Activated CD4-positive, alpha-beta T cell treated with anti-CD3 and anti-CD28 coated beads, Interleukin-2, Interleukin-6, amounts not matched to agents 100 ng/mL and 50 ng/mL, durations not matched to agents 16 hours and 8 hours (primary cell): ENCODE results near the gene UST.
A peak's percentile ranks its signal among the peaks of the same experiment; 100 is the strongest.
"Not testable (repeated sequence)": the region's sequence is repeated elsewhere in the genome, so short reads cannot be mapped to it uniquely, and the experiment has no call there.

Source experiments
- DNase-seq: peaks from one replicate; pipeline ENCODE4 v3.0.0-alpha.2; 2020

The UST gene

DNA sequence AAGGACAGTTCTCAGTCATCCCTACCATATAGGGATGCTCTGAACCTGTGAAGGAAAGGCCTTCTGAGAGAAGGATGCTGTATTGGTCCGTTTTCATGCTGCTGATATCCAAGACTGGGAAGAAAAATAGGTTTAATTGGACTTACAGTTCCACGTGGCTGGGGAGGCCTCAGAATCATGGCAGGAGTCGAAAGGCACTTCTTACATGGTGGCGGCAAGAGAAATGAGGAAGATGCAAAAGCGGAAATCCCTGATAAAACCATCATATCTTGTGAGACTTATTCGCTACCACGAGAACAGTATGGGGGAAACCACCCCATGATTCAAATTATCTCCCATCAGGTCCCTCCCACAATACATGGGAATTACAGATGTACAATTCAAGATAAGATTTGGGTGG, 209.3 kb downstream of the UST start:
- not testable (repeated sequence) for DNase-seq

DNA sequence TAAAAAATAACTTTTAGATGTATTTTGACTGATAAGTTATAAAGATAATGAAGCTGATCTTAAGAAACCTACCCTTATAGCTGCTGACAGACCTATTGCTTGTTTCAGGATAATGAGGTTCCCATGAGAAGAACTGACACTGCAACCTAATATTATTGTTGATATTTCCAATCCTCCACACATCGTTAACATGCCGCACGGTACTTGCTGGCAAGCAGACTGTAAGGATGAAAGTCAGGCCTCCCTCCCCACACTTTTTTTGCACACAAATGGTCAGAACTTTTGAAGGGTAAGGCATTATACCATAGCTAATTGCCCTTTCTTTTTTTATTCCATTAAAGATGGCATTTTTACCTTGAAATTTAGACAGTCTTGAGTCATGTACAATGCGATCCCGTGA, 210.9 kb downstream of the UST start:
- no peak for DNase-seq

DNA sequence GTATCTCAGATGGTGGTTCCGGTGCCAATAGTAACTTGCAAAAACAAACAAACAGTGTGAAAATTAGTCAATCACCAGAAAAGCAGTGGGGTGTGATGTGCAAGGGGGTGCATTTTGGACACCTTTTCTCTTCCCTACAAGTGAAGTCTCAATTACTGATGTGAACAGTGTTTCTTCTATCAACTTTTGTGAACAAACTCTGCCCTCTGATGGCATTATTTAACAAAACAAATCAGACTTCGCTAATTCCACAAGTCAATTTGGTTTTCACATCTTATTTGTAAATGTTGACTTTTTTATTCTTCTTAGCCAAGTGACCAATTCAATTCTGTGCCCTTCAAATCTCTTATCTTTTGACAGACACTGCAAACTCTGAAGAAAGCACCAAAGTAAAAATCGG, 212.2 kb downstream of the UST start:
- DNase-seq: no peak

DNA sequence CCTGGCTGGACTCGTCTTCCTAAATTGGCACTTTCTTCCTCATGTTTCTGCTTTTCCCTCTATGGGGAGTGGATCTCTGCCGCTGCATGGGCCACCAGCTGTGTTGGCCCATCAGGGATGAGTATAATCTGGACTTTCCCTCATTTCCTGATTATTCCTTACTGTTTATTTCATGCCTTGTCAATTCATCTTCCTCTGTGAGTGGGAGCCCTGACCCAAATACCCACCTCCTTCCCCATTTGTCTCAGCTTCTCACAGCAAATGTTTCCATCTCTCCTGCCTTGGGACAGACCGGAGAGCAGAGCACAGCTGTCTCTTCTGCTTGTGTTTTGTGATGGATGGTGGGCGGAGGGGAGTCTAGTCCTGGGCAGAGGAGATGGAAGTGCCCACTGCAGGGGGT, 212.7 kb downstream of the UST start:
- DNase-seq: no peak

DNA sequence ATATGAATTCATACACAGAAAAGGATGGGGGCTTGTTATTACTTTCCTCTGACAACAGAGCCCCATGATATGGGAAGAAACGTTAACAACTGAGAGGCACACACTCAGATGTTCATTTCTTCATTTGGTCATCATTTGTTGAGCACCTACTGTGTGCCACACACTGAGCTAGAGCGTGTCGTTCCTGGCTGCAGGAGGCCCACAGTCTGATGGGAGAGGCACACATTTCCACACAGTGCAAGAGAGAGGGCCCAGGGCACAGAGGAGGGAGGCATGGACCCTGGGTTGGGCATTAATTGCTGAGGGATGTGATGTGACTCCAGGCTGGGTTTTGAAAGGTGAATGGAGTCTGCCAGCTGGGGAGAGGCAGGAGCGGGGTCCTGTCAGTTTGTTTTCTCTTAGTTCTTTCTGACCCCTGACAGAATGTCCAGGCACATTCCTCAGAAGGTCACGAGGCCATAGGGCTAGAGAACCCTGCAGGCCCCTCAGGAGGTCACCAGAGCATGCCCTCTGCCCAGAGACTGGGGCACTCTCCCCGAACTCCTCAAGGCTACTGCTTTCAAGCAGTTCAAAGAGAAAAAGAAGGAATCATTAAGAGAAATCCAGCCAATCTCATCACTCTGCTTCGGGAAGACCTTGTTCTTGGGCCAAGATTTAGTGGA, 216.2 kb downstream of the UST start:
- DNase-seq: no peak

DNA sequence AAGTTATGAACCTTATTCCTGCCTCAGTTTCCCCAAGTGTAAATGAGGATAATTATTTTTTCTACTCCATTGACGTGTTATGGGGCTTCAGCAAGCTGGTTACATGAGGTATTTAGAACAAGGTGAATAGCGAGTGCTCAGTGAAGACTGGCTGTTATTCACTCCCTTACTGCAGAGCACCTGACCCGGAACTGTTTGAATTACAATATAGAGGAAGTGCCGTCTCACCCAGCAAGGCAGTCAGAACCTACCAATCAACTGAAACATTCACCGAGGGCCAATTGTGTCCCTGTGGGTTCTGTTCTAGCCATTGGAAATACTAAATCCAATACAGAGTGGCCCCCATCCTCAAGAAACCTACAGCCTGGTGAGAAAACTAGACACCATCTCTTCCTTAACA, 216.9 kb downstream of the UST start:
- DNase-seq: no peak

DNA sequence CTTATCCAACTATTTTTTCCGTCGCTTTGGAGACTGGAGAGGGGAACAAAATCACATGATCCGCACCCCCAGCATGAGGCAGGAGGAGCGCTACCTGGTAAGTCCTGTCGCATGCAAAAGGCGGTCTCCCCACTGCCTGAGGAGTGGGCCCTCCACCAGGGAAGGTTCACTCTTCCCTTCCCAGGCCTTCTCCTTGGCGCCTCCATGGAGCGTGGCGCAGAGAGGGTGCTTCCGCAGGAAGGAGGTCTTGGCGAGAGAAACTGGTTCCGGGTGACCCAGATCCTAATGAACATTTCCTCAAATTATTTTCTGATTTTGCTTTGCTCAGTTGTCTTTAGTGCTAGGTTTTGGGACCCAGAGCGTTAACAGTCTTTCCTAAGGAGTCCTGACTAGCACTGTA, 217.6 kb downstream of the UST start:
- no peak for DNase-seq

DNA sequence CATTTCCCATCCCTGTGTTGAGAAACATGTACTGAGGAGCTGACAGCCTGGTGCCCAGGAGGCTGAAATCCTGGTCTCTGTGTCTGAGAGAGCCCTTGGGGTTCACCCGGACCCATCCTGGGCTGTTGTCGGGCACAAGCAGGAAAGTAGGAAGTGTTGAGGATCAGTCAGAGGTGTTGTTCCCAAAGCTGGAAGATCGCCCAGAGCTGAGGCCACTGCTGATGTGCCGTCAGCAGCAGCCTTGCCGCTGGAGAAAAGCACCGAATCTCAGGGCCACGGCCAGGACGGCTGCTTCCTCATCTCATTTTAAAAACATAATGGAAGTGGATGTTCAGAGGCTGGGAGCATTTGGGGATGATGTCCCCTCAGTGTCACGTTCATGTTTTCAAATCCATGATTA, 218.5 kb downstream of the UST start:
- no peak for DNase-seq

DNA sequence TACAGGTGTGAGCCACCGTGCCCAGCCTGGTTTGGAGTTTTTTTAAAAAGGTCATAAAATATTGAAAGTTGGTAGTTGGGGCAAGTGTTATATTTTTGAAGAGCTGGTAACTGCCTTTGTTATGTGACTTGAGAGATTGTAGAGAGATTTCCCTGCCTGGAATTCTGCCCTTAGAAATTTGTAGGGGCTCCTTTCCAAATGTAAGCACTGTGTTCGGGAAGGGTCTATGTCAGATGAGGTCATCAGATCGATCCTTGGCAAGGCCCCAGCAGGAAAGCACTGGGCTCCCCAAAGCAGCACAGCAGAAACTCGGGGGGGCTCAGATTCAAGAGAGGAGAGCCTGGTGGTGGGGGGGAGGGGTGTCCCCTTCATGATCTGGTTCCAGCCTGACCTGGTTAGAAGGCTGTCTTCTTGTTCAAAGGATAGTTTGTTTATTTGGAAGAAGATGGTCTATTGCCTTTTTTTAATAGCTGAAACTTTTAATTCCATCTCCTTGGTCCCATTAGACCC, 220.2 kb downstream of the UST start:
- no peak for DNase-seq

DNA sequence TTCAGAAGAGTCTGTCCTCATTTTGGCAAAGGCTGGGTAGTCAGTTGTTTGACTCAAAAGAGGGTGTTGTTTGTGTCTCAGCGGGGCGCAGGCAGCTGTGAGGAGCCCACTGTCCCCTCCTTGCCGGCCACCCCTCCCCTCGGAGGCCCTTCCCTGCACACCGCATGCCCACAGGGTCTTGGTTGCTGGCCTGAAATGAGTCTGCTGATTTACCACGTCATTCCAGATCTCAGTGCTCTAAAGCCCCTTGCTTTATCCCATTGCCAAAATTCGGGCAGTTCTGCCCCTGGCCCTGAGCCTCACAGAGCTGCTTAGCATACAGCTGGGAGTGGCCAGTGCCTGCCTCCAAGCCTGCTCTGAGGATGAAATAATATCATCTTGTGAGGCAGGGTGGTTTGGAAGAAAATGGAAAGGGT, 220.7 kb downstream of the UST start:
- no peak for DNase-seq

DNA sequence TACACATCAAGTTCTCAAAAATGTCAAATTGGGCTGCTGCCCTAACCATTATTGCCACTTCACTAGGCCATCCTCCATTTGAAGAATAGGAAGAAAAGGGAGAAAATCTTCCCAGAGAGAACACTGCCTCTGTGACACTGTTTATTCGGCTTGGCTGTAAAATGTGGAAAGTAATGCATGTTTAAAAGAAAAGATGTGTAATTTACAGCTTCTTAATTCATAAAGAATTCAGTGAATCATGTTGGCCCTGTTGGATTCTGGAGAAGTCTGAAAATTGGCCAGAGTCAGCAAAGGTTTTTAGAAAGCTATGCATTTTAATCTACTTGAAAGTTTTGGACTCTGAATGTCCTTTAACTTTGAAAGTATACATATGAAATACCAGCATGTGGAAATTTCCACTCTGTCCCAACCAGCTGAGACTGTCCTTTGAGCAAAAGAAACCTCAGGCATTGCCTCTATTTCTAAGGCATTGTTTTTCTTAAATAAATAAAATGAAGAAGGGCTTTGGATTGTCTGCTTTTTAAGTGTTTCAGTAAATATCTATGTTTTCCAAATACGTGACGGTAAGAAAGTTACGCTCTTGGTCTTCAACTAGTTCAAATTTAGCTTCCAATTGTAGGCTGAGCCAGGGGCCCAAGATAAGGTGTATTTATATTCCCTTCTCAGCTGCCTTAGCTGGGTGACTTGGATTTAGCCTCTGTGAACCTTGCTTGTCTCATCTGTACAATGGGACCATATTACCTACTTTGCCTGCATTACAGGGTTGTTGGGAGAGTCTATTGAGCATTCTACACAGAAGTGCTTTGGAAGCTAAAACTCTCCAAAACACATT, 222.2 kb downstream of the UST start:
- DNase-seq: no peak

DNA sequence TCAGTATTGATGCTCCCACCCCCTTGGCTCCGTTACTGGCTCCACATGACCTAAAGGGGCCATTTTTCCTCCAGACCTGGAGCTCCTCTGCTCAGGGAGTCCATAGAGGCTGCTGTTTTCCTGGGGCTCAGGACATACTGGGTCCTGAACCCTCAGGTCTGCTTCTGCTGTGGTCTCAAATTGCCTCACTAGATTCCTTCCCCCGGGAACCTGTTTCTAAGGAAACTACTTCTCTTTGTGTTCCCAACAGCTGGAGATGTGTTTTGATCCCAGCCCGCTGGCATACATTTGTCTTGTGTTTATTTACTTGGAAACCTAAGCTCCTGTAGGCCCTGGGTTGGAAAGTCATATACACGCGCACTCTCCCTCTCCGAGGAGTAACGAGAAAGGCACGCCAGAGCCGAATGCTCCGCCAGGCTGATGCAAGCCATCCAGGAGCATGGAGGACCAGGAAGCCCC, 222.8 kb downstream of the UST start:
- DNase-seq: no peak

DNA sequence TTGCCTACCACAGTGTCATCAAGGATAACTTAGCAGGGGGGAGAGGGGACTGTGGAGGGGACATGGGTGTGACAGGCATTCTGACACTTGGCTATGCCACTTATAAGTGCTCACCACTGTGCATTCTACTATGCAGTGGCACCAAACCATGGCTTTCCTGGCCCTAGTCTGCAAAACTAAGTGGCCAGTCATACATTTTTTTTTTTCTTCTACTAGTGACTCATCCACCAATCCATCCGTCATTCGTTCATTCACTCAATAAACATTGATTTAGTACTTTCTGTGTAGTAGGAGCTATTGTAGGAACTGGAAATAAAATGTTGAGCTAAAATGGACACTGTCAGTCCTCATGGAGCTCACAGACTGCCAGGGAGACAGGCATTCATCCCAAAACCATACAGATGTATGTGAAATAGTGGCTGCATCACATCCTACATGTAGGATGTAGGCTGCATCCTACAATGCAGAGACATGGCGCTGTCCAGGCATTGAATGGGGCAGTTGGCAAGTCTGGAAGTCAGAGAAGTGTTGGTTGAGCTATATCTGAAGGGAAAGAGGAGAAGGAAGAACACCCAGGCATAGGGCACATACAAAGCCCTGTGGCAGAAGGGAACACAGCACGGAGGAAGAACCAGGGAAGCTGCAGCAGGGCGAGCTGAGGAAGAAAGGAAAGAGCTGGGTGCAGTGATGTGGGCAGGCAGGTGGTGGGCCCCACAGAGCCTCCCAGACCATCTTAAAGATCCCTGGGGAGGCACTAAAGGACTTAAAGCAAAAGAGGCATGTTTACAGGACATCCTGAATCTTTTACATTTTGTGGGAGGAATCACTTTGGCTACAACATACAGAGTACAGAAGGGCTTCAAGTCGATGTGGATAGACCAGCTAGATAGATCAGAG, 224.4 kb downstream of the UST start:
- DNase-seq: no peak

DNA sequence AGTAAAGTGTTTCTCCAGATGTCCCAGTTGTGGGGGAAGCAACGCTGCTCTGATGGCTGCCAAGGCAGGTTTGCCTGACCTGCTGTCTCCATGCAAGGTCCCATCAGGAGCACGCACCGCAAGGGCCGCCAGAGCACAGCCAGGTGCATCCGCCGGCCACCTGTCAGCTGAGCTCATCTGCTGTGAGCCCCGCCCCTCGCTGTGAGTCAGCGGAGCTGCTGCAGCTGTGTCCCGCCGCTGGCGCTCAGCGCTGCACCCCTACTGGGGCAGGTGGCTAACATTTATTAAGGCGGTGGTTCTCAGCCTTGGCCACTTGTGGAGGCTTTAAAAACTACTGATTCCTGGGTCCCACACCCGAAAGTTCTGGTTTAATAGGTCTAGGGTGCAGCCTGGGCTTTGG, 225.7 kb downstream of the UST start:
- DNase-seq: peak; percentile 33

DNA sequence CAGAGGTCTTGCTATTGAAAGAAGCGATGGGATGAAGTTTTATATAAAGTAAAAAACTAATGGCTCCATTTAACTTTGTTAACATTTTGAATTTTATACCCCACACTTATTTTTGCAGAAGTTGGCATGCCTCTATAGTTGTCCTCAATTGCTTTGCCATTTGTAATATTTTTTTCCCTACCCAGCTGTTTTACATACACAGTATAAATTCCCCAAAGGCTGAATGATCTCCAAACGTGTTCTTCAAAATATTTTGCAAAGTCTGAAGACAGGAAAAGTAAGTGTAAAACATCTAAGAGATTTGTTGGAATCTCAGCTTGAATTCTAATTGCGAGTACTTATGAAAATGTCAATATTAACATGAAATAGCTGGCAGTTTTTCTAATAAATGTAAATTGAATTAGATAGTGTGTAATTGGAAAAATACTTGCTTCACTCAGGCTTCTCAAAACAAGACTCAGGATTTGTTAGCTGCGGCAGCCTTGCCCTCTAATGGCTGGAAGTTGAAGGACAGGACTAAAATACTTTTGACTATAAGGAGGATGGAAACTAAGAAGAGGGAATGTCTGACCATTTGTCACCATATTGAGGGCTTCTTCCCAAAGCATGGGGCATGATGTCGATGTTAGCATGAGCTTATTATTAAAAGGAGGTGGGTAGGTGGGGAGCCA, 226.8 kb downstream of the UST start:
- DNase-seq: no peak

DNA sequence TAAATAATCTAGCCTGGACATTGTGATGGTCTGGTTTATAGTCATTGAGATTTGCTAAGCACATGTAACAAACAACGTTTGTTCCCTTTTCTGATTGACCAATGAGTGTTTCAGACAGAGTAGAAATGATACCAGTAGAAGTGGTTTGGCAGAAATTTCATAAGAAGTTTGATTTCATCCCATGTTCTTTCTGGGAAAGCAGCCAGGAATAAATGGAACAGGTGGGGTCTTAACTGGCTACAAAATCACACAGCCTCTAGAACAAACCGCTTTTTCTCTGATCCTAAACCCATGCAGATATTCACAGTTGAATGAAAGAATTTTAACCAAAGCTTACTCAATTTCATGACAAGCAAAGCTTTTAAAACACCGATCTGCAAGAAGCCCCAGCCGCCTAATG, 227.5 kb downstream of the UST start:
- DNase-seq: no peak

DNA sequence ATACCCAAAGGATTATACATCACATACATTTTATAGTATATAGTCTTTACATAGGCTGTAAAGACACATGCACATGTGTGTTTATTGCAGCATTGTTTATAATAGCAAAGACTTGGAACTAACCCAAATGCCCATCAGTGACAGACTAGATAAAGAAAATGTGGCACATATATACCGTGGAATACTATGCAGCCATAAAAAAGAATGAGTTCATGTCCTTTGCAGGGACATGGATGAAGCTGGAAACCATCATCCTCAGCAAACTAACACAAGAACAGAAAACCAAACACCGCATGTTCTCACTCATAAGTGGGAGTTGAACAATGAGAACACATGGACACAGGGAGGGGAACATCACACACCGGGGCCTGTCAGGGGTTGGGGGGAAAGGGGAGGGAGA, 231.5 kb downstream of the UST start:
- DNase-seq: not testable (repeated sequence)

DNA sequence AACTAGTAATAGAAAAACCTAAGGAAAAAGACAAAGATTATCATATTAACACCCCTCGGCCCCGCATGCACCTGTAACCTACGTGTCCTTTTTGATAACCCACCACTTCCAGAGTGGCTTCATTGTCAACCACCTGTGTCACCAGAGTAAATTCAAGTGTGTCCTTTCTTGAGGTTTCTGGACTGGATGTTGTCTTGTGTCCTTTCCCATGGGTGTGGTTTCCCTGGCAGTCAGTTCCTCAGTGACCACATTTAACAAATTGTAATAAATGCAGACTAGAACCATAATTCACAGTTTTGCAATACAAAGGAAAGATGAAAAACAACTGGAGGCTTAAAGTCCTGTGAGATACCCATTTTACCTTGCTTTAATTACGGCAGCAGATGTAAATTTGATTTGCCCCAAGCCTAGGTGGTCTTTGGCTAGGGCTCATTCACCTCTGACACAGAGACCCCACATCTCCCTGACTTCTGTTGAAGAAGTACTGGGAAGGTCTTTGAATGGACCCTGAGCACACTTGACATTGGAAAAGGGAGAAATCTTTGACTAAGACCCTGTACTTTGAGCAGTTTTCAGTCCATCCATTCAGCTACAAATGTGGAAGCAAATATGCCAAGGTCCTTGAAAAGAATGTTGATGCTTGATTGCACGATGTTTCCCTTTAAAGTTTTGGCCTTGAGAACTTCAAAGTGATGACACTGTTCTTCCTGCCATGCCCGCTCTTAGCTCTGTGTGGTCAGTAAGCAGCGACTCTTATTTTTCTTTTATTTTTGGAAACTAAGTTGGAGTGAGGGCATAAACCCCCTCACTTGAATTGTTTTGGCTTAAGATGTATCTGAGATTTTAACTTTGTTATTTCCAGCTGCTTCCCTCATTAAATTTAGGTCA, 232.4 kb downstream of the UST start:
- DNase-seq: no peak

DNA sequence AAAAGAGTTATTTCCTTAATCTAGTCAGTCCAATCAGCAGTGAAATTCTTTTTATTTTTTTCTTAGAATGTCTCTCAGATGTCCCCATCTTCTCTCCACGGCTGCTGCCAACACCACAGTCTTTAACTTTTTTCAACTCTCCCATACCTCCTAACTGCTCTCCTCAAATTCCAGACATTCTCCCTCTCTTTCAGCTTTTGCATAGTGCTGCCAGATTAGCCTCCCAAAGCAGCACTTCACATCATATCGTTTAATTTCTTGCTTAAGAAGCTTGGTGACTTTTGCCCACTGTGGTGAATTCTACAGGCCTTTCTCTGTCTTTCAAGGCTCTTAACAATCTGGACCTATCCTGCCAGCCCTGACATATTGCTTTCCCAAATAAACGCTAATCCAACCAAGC, 233.4 kb downstream of the UST start:
- DNase-seq: no peak

DNA sequence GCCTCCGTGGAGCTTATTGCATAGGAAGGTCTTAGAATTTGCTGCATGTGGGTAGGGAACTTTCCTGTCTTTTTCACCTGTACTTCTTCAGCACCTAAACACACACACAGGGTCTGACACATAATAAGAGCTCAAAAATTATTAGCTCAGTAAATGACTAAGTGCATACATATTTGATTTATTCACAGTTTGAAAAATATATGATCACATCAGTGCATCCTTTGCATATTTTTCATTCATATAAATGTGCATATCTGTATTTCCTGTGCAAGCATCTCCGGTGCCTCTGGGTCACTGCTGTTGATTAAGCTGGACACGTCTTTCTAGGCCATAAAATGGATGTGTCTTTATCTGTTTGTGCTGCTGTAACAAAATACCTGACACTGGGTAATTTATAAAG, 234.7 kb downstream of the UST start:
- no peak for DNase-seq

DNA sequence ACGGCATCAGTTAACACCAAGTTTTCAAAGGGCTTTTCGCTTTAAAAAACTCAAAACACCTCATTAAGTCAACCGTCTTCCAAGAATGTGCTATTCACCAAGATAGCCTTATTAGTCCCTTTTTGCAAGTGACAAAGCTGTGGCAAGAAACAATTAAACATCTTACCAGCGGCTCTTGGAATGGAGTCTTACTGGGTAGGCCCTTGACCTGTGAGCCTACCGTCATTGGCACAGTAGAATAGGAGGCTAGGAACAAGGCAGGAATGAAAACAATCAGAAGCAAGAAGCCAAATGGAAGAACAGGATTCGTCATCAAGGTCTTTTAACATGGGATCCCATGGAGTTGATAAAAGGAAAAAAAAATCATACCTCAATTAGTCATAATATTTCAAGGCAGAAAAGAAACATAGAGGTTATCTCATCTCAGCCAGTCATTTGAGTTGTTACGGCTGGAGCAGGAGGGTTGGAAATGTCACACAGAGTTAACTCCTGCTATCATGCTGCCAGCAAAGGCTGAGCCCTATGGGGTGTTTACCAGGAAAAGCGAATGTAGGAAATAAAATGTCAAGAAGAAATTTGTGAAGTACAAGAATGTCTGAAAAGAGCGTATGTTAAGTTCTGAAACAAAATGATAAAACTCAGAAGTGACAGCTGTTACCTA, 236.4 kb downstream of the UST start:
- no peak for DNase-seq
